Measurements from ENCODE around the gene CELSR1.

Gene CELSR1

DNA sequence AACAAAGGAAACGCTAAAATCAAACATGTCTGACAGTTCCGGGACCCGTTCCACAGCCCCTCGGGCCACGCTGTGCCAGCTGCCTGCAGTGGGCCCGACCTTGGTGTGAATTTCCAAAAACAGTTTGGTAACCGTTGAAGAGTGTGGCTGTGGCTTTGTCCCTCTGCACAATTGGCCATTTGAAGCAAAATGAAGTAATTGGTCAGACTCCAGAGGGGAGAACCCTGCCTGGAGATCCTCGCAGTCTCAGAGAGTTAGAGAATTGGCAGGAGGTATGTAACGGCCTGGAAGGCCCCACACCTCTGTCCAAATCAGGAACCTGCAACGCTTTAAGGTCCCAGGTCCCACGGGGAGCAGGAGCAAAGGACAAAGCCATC, 175.6 kb downstream of the CELSR1 start:
- TF ChIP-seq, protein P1, sequence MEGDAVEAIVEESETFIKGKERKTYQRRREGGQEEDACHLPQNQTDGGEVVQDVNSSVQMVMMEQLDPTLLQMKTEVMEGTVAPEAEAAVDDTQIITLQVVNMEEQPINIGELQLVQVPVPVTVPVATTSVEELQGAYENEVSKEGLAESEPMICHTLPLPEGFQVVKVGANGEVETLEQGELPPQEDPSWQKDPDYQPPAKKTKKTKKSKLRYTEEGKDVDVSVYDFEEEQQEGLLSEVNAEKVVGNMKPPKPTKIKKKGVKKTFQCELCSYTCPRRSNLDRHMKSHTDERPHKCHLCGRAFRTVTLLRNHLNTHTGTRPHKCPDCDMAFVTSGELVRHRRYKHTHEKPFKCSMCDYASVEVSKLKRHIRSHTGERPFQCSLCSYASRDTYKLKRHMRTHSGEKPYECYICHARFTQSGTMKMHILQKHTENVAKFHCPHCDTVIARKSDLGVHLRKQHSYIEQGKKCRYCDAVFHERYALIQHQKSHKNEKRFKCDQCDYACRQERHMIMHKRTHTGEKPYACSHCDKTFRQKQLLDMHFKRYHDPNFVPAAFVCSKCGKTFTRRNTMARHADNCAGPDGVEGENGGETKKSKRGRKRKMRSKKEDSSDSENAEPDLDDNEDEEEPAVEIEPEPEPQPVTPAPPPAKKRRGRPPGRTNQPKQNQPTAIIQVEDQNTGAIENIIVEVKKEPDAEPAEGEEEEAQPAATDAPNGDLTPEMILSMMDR (IDR thresholded peaks at IDR 0.05; ENCODE audit: insufficient read depth, low read length), result no peak
- TF ChIP-seq GABPA (IDR thresholded peaks at IDR 0.05; ENCODE audit: low read depth), result no peak
- no peak for TF ChIP-seq POLR2AphosphoS5 (IDR thresholded peaks at IDR 0.05; ENCODE audit: low read depth)
- TF ChIP-seq SPI1 (IDR thresholded peaks at IDR 0.05; ENCODE audit: borderline replicate concordance, low read depth), result no peak
- TF ChIP-seq, protein P2, sequence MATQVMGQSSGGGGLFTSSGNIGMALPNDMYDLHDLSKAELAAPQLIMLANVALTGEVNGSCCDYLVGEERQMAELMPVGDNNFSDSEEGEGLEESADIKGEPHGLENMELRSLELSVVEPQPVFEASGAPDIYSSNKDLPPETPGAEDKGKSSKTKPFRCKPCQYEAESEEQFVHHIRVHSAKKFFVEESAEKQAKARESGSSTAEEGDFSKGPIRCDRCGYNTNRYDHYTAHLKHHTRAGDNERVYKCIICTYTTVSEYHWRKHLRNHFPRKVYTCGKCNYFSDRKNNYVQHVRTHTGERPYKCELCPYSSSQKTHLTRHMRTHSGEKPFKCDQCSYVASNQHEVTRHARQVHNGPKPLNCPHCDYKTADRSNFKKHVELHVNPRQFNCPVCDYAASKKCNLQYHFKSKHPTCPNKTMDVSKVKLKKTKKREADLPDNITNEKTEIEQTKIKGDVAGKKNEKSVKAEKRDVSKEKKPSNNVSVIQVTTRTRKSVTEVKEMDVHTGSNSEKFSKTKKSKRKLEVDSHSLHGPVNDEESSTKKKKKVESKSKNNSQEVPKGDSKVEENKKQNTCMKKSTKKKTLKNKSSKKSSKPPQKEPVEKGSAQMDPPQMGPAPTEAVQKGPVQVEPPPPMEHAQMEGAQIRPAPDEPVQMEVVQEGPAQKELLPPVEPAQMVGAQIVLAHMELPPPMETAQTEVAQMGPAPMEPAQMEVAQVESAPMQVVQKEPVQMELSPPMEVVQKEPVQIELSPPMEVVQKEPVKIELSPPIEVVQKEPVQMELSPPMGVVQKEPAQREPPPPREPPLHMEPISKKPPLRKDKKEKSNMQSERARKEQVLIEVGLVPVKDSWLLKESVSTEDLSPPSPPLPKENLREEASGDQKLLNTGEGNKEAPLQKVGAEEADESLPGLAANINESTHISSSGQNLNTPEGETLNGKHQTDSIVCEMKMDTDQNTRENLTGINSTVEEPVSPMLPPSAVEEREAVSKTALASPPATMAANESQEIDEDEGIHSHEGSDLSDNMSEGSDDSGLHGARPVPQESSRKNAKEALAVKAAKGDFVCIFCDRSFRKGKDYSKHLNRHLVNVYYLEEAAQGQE (IDR thresholded peaks at IDR 0.05; ENCODE audit: insufficient replicate concordance, low read depth), result no peak
- Histone ChIP-seq H3K27ac (replicated peaks) (no peak overlapping the region), H3K27me3 (ENCODE audit: insufficient read depth, poor library complexity, severe bottlenecking) (peaks cover 6% of the 10 kb centered on the region), H3K4me3 (replicated peaks; ENCODE audit: insufficient read depth, low read length) (no peak overlapping the region)
- no peak for DNase-seq (ENCODE audit: low read depth in 1 of 2, low spot score in 1 of 2)

DNA sequence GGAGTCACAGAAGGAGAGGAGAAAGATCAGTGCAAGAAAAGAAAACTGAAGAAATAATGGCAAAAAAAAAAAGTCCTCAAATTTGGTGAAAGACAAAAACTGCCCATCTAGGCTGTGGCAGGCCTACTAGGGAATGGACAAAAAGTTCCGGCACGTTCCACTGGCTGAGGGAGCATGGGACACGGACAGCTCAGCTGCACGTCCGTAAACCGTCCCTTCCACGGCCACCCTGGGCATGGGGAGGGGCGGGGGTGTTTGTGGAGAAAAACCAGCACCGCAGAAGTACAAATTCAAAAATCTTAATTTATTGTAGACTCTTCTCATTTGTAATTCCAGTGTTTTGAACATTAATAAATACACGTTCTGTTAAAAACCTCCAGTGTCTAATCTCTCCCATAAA, 176.5 kb downstream of the CELSR1 start:
- no peak for DNase-seq (ENCODE audit: low read depth in 1 of 2, low spot score in 1 of 2)
- Histone ChIP-seq H3K27me3 (ENCODE audit: insufficient read depth, poor library complexity, severe bottlenecking) (no peaks in the 10 kb centered on the region), H3K27ac (replicated peaks) (no peak overlapping the region), H3K4me3 (replicated peaks; ENCODE audit: insufficient read depth, low read length) (no peak overlapping the region)
- no peak for TF ChIP-seq POLR2AphosphoS5 (IDR thresholded peaks at IDR 0.05; ENCODE audit: low read depth)
- no peak for TF ChIP-seq SPI1 (IDR thresholded peaks at IDR 0.05; ENCODE audit: borderline replicate concordance, low read depth)
- TF ChIP-seq, protein P1 (IDR thresholded peaks at IDR 0.05; ENCODE audit: insufficient read depth, low read length), result no peak
- TF ChIP-seq GABPA (IDR thresholded peaks at IDR 0.05; ENCODE audit: low read depth), result no peak
- TF ChIP-seq, protein P2 (IDR thresholded peaks at IDR 0.05; ENCODE audit: insufficient replicate concordance, low read depth), result no peak

DNA sequence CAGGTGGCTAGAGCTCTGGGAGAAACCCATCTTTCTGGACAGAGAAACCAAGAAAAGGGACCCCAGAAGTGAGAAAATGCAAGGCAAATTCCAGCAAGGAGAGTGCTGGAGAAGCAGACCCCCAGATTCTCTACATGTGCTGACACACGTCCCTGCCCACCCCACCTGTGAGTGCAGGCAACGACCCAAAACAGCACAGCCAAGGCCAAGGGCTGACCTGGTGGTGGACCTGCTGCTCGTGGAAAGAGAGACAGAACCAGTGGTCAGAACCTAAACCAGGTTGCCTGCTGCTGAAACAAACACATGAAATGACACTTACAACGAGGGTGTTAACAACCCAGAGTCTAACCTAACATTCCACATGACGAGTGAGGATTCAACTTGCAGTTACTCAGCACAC, 177.3 kb downstream of the CELSR1 start:
- TF ChIP-seq SPI1 (IDR thresholded peaks at IDR 0.05; ENCODE audit: borderline replicate concordance, low read depth), result no peak
- TF ChIP-seq POLR2AphosphoS5 (IDR thresholded peaks at IDR 0.05; ENCODE audit: low read depth), result no peak
- TF ChIP-seq, protein P1 (IDR thresholded peaks at IDR 0.05; ENCODE audit: insufficient read depth, low read length), result no peak
- TF ChIP-seq, protein P2 (IDR thresholded peaks at IDR 0.05; ENCODE audit: insufficient replicate concordance, low read depth), result no peak
- TF ChIP-seq GABPA (IDR thresholded peaks at IDR 0.05; ENCODE audit: low read depth), result no peak
- Histone ChIP-seq H3K27ac (replicated peaks) (no peak overlapping the region), H3K27me3 (ENCODE audit: insufficient read depth, poor library complexity, severe bottlenecking) (no peaks in the 10 kb centered on the region), H3K4me3 (replicated peaks; ENCODE audit: insufficient read depth, low read length) (no peak overlapping the region)
- no peak for DNase-seq (ENCODE audit: low read depth in 1 of 2, low spot score in 1 of 2)
